Esophagus squamous epithelium (tissue), 4 donors: Measurements from ENCODE around the gene GPNMB.

Experiments
- POLR2A ChIP-seq, 4 donors: fragments of 450-650 bp; IDR thresholded peaks; one replicate each; pipeline ENCODE4 v1.6.1; 2017; ENCODE audit warnings: antibody characterized with exemption in 4 of 4, mild to moderate bottlenecking in 4 of 4, moderate library complexity in 3 of 4
- TF ChIP-seq, protein P1 (sequence below), 6 experiments: fragments of 450-650 bp in 4 of 6; fragments of 200-600 bp in 2 of 6; sonication (generic) in 2 of 6; IDR thresholded peaks; one replicate each; pipeline ENCODE4 v1.5.1; 2016 to 2019; ENCODE audit warnings: antibody characterized with exemption in 6 of 6, mild to moderate bottlenecking in 4 of 6, moderate library complexity in 4 of 6

GRCh38 chr7:23284871-23285270, 38.3 kb downstream of the GPNMB start:
- no peak for TF ChIP-seq POLR2A (IDR thresholded peaks at IDR 0.05)
- TF ChIP-seq, protein P1, sequence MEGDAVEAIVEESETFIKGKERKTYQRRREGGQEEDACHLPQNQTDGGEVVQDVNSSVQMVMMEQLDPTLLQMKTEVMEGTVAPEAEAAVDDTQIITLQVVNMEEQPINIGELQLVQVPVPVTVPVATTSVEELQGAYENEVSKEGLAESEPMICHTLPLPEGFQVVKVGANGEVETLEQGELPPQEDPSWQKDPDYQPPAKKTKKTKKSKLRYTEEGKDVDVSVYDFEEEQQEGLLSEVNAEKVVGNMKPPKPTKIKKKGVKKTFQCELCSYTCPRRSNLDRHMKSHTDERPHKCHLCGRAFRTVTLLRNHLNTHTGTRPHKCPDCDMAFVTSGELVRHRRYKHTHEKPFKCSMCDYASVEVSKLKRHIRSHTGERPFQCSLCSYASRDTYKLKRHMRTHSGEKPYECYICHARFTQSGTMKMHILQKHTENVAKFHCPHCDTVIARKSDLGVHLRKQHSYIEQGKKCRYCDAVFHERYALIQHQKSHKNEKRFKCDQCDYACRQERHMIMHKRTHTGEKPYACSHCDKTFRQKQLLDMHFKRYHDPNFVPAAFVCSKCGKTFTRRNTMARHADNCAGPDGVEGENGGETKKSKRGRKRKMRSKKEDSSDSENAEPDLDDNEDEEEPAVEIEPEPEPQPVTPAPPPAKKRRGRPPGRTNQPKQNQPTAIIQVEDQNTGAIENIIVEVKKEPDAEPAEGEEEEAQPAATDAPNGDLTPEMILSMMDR (IDR thresholded peaks at IDR 0.05): no peak
